Heart left ventricle (tissue), 16 donors: ENCODE data around the gene UCKL1. TPM values are rescaled to one million over a fixed set of nuclear protein-coding genes. Genes with fewer than 3 reads are reported as not detected.
"Not testable (repeated sequence)": the region's sequence is repeated elsewhere in the genome, so short reads cannot be mapped to it uniquely, and the experiment has no call there.

ENCODE experiments used
- ATAC-seq, 4 donors: fragments of 200-7000 bp; cut with Tn5 transposase; one replicate each; pipeline ENCODE4 v1.9.1; 2020 to 2022; ENCODE audit warnings: moderate library complexity in 4 of 4, mild to moderate bottlenecking in 3 of 4, moderate number of reproducible peaks in 1 of 4
- DNase-seq, 5 donors: peaks; one replicate each; pipeline ENCODE4 v3.0.0-alpha.2; 2020
- H3K27ac ChIP-seq, 12 donors: fragments of 200-600 bp; sonication (generic) in 4 of 12; one replicate each; pipeline versions ENCODE4 v1.5.0 to v1.8.0; 2016 to 2022; ENCODE audit warnings: mild to moderate bottlenecking in 2 of 12
- H3K27me3 ChIP-seq, 9 donors: fragments of 200-600 bp; sonication (generic) in 2 of 9; one replicate each; pipeline versions ENCODE4 v1.5.1 to v1.8.0; 2016 to 2022; ENCODE audit warnings: mild to moderate bottlenecking in 3 of 9
- H3K36me3 ChIP-seq, 9 donors: fragments of 200-600 bp; sonication (generic) in 2 of 9; one replicate each; pipeline versions ENCODE4 v1.5.0 to v1.8.0; 2018 to 2022; ENCODE audit warnings: mild to moderate bottlenecking in 2 of 9
- H3K4me1 ChIP-seq, 12 donors: fragments of 200-600 bp; sonication (generic) in 4 of 12; one replicate each; pipeline versions ENCODE4 v1.5.0 to v1.8.0; 2016 to 2022; ENCODE audit warnings: mild to moderate bottlenecking in 3 of 12
- H3K4me3 ChIP-seq, 12 donors: fragments of 200-600 bp; sonication (generic) in 4 of 12; one replicate each; pipeline versions ENCODE4 v1.5.0 to v1.8.0; 2017 to 2022; ENCODE audit warnings: mild to moderate bottlenecking in 9 of 12, moderate library complexity in 4 of 12
- H3K9me3 ChIP-seq, 12 donors: fragments of 200-600 bp; sonication (generic) in 4 of 12; one replicate each; pipeline versions ENCODE4 v1.5.0 to v1.8.0; 2016 to 2022; ENCODE audit warnings: mild to moderate bottlenecking in 1 of 12
- CTCF ChIP-seq, 12 donors: fragments of 200-600 bp; sonication (generic) in 4 of 12; IDR thresholded peaks; one replicate each; pipeline versions ENCODE4 v1.5.0 to v1.8.0; 2018 to 2022; ENCODE audit warnings: antibody characterized with exemption in 12 of 12, mild to moderate bottlenecking in 5 of 12
- POLR2A ChIP-seq, 2 donors: fragments of 450-650 bp; IDR thresholded peaks; one replicate each; pipeline ENCODE4 v1.6.1; 2017; ENCODE audit warnings: antibody characterized with exemption in 2 of 2, mild to moderate bottlenecking in 2 of 2, moderate library complexity in 2 of 2
- WGBS, 4 donors: extraction: QIAGEN DNeasy Blood & Tissue Kit in 2 of 4; methylation state at CpG; one replicate each; pipeline versions ENCODE4 v1.1.5 to v1.1.7; 2013 to 2018; 5-methylcytosine and 5-hydroxymethylcytosine counted together
- intact Hi-C, 10 donors: fragments of 100-400 bp; cut with DNase I; formaldehyde crosslinking; loops; one replicate each; pipeline versions ENCODE4 v1.11.1 to v1.14.2; 2022
- polyA plus RNA-seq, 2 donors: library from polyadenylated mRNA; stranded (reverse); fragments of 200-250 nt; gene quantifications; one replicate each; pipeline ENCODE4 v1.2.3, GENCODE V29; 2013
- total RNA-seq, 9 donors: library from RNA; depleted of rRNA in 2 of 9; stranded (reverse); fragments of >200 nt in 2 of 9; fragmentation: NEBNext Ultra II Directional in 3 of 9; extraction: Animal tissue kit (Norgen Biotek cat#: 25700) in 3 of 9; gene quantifications; one replicate each; pipeline versions ENCODE4 v1.1.0 to v1.2.4, GENCODE V29; 2016 to 2023
- donor health status: ischemic (EF 13 %, LVEDD 7.1; RV severe dilation, severe dysfunction).
- donor health status: healthy with polysubstance abuse.
- donor health status: DM: no; HTN: yes; CAD: no.
- donor health status: DM: no; HTN: no; CAD: no.
- donor health status: ischemic (EF 25% LVEDD 6.9; RV normal size, moderate dysfunction).
- donor health status: ischemic (EF 25% LVEDD 5.7; RV mildly dilated, moderate dysfunction).
- donor health status: healthy.
- donor health status: DM: yes; HTN: yes; CAD: no.
- donor health status: ischemic (EF 35%, LVEDD 5.7; RV mildly dilated, moderate dysfunction).
- donor health status: nonischemic (EF 11% LVEDD 7.7; RV severe dilation, severe dysfunction).
- donor health status: DM: yes; HTN: yes; CAD: no.
- donor health status: PGD.
- donor health status: ischemic (EF 29% LVEDD 5.4; RV normal size, mild dysfunction).
- donor health status: nonischemic (EF 23%, LVEDD 6.1; RV moderate dilation, normal function).

The UCKL1 gene
- total and polyA plus RNA-seq, 11 donors: 27.7 to 49.7 (median 37.5) TPM

- ATAC-seq (peak in 2 of 4 donors; percentile 6 to 76), DNase-seq (peak in 4 of 5 donors; percentile 35 to 66 (median 54))
- intact Hi-C loops: loop anchor here (1.0 to 10.0 kb wide), 12 partner anchors 58 to 475 kb away; partner anchors contain the start of genes PTK6 (in 3 of the 10), DNAJC5 (in 2 of the 10), EEF1A2 (in 1 of the 10) and TNFRSF6B (in 1 of the 10)
- peak overlapping the region in 8 of 12 donors; percentile 2 to 67 (median 44) for H3K27ac ChIP-seq
- no peaks in the 10 kb centered on the region for H3K9me3 ChIP-seq
- 58 to 71% (median 61%) methylated on average over 10 to 18 of the region's 18 CpGs for WGBS, 4 donors
- H3K27me3 ChIP-seq: no peaks in the 10 kb centered on the region
- no peak for TF ChIP-seq CTCF (IDR thresholded peaks at IDR 0.05)
- TF ChIP-seq POLR2A (IDR thresholded peaks at IDR 0.05): no peak
- peaks cover 0 to 40% (median 30%) of the 10 kb centered on the region in 12 donors for H3K4me1 ChIP-seq
- no peak overlapping the region for H3K4me3 ChIP-seq
- H3K36me3 ChIP-seq: peaks cover 0 to under 1% (median 0%) of the 10 kb centered on the region in 9 donors
Observed at GRCh38 chr20:63972312-63973159, 16.3 kb upstream of the UCKL1 start.

DNA sequence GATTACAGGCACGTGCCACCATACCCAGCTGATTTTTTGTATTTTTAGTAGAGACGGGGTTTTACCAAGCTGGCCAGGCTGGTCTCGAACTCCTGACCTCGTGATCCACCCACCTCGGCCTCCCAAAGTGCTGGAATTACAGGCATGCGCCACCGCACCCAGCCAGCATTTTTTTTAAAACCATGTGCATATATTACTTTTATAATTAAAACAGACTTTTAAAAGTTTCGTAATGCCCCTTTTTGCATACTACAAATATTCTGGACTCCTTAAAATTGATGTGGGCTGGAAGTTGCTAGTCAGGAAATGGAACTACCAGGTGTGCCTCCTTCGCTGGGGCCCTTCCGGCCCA is 15.7 kb upstream of the UCKL1 start:
- intact Hi-C loops: loop anchor here (2.0 to 10.0 kb wide), 11 partner anchors 57 to 475 kb away; partner anchors contain the start of genes PTK6 (in 3 of the 10), DNAJC5 (in 2 of the 10), EEF1A2 (in 1 of the 10) and TNFRSF6B (in 1 of the 10)
- not testable (repeated sequence) for H3K36me3 ChIP-seq, DNase-seq, H3K4me3 ChIP-seq, H3K9me3 ChIP-seq, H3K27me3 ChIP-seq, ATAC-seq
- Histone ChIP-seq H3K4me1 (peaks cover 0 to 40% (median 30%) of the 10 kb centered on the region in 12 donors), H3K27ac (peak overlapping the region in 9 of 12 donors; percentile 2 to 67 (median 39))
- WGBS, 4 donors: 58 to 83% (median 71%) methylated on average over 10 of the region's 10 CpGs

GRCh38 chr20:63970714-63971431 is 14.7 kb upstream of the UCKL1 start:
- H3K27me3 ChIP-seq: no peaks in the 10 kb centered on the region
- peaks cover 0 to 16% (median 3%) of the 10 kb centered on the region in 9 donors for H3K36me3 ChIP-seq
- TF ChIP-seq POLR2A (IDR thresholded peaks at IDR 0.05): no peak
- DNase-seq (peak in 1 of 5 donors; percentile 3), ATAC-seq (no peak)
- H3K4me3 ChIP-seq: no peak overlapping the region
- peak overlapping the region in 3 of 12 donors; percentile 48 to 68 (median 50) for H3K27ac ChIP-seq
- intact Hi-C loops: loop anchor here (5.0 to 10.0 kb wide), 10 partner anchors 56 to 474 kb away; partner anchors contain the start of genes PTK6 (in 3 of the 10), DNAJC5 (in 2 of the 10), EEF1A2 (in 1 of the 10) and TNFRSF6B (in 1 of the 10)
- H3K9me3 ChIP-seq: no peaks in the 10 kb centered on the region
- 89 to 92% (median 90%) methylated on average over 5 of the region's 5 CpGs for WGBS, 4 donors
- H3K4me1 ChIP-seq: peaks cover 0 to 40% (median 30%) of the 10 kb centered on the region in 12 donors

DNA sequence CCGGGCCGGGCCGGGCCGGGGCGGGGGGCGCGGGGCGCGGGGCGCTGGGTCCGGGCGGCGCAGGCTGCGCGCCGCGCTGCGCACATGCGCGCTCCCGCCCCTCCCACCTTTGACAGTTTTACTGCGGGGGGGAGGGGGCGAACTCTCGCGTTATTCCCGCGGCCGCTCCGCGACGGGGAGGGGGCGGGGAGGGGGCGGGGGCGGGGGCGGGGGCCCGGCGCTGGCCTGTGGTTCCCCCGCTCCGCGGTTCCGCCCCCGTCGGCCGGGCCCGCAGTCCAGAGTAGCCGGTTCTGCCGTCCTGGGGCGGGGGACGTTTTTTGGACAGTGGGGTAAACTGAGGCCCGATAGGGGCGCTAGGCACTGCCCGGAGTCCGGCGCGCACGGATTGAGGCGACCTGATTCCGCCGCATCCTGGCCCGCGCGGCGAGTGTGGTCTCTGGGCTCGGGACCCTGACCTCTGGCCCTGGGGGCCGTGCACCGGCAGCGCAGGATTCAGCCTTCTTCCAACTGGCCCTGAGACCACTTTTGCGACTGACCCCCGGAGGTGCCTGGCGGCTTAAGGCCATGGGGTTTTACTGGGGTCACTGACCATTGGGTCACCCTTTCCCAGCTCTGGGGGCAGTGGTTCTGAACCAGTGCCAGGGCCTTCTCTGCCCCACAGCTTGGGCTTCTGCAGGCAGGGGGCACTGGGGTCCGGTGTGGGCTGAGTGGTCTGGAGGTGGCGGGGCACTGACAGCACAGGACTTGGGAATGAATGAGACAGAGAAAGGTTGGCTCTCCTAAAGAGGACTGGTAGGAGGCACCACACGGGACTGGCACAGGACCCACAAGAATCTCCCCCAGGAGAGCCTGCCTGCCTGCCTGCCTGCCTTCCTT is 13.9 kb upstream of the UCKL1 start, which contains the start of gene ZNF512B:
TSS of gene ZNF512B (minus strand) at position 93 of the 876 bp plus-strand sequence. CDS start 1,980 bp downstream, outside the sequence.
- intact Hi-C loops: loop anchor here (5.0 to 10.0 kb wide), 10 partner anchors 55 to 473 kb away; partner anchors contain the start of genes PTK6 (in 3 of the 10), DNAJC5 (in 2 of the 10), EEF1A2 (in 1 of the 10) and TNFRSF6B (in 1 of the 10)
- ATAC-seq (peak in 2 of 4 donors; percentile 38 to 44), DNase-seq (peak; percentile 69 to 83 (median 75))
- Histone ChIP-seq H3K4me3 (peak within 1 kb of the TSS; percentile 31 to 91 (median 66)), H3K4me1 (peaks cover 0 to 40% (median 30%) of the 10 kb centered on the region in 12 donors), H3K9me3 (no peaks in the 10 kb centered on the region), H3K36me3 (peaks cover 0 to 16% (median 3%) of the 10 kb centered on the region in 9 donors), H3K27me3 (no peaks in the 10 kb centered on the region), H3K27ac (peak within 1 kb of the TSS in 11 of 12 donors; percentile 29 to 86 (median 70))
- TF ChIP-seq POLR2A (IDR thresholded peaks at IDR 0.05): peak in 1 of 2 donors; percentile 19
- no peak for TF ChIP-seq CTCF (IDR thresholded peaks at IDR 0.05)
- 4 to 29% (median 7%) methylated on average over 7 to 64 of the region's 73 CpGs for WGBS, 4 donors
